ENCODE measurements around the gene RIOK1.

DNA sequence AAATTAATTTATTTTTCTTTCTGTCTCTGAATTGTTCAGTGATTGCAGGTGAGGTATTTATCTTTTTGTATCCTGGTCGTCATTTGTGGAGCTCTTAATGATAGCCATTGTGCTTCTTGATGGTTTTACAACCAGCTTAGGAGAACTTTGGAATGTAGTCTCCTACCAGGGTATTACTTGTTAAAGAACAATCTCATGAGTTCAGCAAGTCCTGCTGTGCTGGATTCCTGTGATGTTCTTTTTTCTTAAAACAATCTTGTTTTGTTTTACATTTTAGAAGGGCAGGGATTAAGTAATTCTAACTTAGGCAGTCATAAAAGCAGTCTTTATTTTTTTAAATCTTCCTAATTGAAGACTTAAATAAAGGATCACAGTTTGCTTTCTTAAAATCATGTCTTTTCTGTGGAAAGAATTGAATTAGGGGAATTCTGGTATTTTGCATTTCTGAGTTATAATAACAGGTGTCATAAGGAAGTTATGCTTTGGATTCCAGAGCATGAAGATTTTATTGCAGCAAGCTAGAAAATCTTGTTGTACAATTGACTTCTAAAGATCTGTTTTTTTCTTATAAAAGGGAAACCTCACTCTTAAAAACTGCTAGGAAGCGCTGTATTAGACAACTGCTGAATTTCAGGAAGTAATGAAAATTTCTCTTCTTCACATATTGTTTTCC, 23.7 kb downstream of the RIOK1 start:
- TF ChIP-seq, protein P1, sequence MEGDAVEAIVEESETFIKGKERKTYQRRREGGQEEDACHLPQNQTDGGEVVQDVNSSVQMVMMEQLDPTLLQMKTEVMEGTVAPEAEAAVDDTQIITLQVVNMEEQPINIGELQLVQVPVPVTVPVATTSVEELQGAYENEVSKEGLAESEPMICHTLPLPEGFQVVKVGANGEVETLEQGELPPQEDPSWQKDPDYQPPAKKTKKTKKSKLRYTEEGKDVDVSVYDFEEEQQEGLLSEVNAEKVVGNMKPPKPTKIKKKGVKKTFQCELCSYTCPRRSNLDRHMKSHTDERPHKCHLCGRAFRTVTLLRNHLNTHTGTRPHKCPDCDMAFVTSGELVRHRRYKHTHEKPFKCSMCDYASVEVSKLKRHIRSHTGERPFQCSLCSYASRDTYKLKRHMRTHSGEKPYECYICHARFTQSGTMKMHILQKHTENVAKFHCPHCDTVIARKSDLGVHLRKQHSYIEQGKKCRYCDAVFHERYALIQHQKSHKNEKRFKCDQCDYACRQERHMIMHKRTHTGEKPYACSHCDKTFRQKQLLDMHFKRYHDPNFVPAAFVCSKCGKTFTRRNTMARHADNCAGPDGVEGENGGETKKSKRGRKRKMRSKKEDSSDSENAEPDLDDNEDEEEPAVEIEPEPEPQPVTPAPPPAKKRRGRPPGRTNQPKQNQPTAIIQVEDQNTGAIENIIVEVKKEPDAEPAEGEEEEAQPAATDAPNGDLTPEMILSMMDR (conservative IDR thresholded peaks at IDR 0.05; ENCODE audit: low read depth, low read length) = no peak
- no peak for TF ChIP-seq EZH2 (IDR thresholded peaks at IDR 0.05; ENCODE audit: low read length, unreplicated experiment)
